Stimulated activated CD8-positive, alpha-beta memory T cell treated with anti-CD3 and anti-CD28 coated beads, Interleukin-15, amount 100 ng/mL, for 48 hours (primary cell): ENCODE data around the gene RNU1-2.
"Not testable (repeated sequence)": the region's sequence is repeated elsewhere in the genome, so short reads cannot be mapped to it uniquely, and the experiment has no call there.

Experiments used
- DNase-seq, 2 donors: peaks; one replicate each; pipeline ENCODE4 v3.0.0-alpha.2; 2020; ENCODE audit warnings: low read depth in 2 of 2

The RNU1-2 gene

DNA sequence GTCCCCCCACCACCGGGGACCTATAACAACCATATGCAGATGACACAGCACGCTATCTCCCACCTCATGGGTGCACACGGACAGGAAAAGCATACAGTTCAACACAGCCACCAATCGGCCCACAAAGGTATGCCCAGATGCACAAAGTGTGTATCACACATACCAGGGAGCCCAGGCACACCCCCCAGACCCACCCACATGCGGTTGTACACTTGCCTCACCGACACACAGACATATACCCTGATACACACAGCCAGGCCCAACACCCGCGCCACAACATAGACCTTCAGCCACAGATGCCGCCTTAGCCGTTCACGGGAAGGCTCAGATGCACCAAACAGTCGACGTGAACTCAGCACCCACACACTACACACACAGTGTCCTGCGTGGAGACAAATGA, 31.5 kb downstream of the RNU1-2 start:
- DNase-seq = no peak

DNA sequence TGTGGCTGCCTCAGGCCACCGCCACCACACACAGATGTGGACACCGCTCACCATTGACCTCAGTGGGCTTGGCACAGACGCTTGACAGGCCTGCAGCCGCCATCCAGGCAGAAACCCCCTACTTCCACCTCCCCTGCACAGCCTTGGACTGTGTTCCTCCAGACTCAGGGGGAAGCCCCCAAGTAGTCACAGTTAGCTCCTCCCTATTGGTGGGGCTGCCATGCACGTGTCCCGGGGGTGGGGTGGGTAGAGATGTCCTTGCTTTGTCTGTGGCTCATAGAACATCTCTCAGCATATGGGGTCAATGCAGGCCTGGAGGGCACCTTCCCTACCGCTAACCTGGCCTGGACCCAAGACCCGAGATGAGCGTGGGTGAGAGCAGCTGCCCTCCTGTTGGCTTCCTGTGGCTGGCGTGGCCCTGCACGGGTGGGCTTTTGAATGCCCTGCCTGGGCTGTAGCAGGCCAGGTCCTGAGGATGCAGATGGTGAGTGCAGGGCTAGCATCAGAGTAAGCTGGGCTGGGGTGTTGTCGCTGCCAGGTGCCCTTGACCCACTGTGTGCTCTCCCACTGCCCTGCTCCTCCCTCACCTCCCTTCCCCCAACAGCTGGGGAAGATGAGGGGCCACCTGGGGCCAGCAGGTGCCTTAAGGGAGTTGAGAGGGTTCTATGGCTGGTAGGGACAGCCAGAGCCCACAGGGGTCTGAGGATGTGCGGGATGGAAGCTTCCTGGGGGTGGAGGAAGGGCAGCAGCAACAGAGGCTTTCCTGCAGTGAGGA, 32.1 kb downstream of the RNU1-2 start:
- no peak for DNase-seq

DNA sequence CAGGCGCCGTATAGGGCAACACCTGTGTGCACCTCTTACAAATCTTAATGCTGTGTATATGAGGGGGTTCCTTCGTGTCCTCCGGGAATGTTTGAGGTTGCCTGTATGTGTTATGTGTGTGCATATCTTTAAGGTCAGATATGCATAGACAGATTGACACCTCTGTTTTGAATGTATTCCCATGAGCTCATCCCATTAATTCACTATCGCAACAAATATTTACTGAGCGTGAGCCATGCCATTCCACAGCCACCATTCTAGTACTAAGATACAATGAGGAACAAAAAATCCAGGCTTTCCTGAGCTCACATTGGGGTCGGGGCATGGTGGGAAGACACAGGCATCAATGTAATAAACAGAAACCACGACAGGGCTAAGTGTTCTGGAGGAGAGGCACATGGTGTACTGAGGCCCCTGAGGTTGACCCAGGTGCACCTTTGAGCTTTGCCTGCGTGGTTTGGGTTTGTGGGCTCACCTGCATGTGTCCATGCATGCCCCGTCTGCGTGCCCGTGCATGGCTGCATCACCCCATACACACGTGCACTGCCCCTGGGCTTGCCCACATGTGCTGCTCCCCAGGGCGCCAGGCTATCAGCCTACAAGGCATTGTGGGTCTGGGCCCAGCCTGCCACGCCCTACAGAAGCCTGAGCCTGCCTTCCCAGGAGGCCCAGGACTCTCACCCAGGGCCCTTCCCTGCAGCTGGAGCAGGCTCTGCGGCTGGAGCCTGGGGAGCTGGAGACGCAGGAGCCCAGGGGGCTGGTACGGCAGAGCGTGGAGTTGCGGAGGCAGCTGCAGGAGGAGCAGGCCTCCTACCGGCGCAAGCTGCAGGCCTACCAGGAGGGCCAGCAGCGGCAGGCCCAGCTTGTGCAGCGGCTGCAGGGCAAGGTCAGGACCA, 33.6 kb downstream of the RNU1-2 start:
- not testable (repeated sequence) for DNase-seq

DNA sequence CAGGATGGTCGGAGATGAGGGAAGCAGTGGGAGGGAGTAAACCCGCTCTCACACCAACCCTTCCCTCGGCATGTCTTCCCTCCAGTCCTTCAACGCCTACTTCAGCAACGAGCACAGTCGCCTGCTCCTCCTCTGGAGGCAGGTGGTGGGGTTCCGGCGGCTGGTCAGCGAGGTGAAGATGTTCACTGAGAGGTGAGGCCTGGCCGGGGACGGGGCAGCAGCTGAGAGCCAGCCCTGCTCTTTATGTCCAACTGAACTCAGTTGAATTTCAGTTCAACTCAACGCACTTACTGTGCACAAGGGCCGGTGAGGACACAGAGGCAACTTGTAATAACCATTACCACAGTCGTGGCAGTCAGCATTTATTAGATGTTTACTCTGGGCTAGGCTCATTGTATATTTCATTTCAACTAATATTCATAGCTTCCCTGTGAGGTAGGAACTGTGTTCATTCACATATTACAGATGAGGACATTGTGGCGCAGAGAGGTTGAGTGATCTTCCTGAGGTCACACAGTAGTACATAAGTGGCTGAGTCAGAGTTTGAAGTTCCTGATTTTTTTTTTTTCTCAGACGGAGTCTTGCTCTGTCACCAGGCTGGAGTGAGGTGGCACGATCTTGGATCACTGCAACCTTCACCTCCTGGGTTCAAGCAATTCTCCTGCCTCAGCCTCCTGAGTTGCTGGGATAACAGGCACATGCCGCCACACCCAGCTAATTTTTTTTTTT, 35.6 kb downstream of the RNU1-2 start:
- not testable (repeated sequence) for DNase-seq

DNA sequence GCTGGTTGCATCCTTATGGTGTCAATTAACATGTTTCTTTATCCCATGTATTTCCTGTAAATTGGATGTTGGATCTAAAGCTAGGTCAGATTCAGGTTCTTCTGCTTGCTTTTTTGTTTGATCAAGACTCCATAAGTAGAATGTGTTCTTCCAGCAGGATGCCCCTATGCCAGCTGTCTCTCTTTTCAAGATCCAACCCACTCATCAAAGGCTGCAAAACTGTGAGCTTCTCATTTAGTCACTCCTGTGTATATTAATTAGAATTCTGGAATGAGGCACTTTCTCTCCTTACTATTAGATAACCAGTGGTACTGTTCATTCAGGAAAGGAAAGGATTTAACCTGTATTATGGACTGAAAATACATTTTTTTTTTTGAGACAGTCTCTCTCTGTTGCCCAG, 38.2 kb downstream of the RNU1-2 start:
- DNase-seq = not testable (repeated sequence)

DNA sequence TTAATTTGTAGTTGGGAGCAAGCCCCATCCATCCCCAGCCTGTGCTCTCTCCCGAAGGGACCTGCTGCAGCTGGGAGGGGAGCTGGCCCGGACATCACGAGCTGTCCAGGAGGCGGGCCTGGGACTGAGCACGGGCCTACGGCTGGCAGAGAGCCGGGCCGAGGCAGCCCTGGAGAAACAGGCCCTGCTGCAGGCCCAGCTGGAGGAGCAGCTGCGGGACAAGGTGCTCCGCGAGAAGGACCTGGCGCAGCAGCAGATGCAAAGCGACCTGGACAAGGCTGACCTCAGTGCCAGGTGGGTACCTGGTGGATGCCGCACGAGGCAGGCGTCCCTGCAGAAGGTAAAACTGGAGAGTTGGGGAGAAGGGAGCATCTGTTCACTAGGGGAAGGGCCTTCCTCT, 40.8 kb downstream of the RNU1-2 start:
- DNase-seq = not testable (repeated sequence)

DNA sequence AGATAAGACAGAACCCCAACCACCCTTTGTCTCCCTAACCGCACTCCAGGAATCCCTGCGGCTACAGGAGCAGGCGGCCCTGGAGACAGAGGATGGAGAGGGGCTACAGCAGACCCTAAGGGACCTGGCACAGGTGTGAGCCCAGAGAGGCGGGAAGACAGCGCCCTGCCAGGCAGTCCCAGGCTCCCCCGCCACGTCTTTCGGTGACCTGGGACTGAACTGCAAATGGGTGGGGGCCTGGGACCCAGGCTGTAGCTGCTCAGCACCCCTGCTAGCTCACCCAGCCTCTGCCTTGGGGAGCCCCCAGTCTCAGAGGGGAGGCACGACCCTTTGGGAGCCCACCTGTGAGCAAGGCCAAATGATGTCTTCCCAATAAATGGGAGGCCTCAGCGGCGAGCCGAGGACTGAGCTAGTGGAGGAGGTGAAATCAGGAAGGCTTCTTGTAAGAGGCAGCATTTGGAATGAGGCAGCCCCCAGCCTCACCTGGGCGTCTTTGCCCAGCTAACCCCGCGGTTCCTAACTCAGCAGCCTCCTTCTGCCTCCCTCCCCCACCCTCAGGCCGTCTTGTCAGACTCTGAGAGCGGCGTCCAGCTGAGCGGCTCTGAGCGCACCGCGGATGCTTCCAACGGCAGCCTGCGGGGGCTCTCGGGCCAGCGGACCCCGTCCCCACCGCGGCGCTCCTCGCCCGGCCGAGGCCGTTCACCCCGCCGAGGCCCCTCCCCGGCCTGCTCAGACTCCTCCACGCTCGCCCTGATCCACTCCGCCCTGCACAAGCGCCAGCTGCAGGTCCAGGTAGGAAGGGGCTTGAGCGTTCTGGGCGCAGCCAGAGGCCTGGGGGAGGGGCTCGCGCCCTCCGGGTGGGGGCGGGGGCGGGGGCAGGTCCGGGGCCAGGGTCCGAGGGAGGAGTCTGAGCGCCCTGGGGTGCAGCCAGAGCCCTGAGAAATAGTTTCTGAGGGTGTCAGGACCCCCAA, 42.9 kb downstream of the RNU1-2 start:
- DNase-seq = no peak

DNA sequence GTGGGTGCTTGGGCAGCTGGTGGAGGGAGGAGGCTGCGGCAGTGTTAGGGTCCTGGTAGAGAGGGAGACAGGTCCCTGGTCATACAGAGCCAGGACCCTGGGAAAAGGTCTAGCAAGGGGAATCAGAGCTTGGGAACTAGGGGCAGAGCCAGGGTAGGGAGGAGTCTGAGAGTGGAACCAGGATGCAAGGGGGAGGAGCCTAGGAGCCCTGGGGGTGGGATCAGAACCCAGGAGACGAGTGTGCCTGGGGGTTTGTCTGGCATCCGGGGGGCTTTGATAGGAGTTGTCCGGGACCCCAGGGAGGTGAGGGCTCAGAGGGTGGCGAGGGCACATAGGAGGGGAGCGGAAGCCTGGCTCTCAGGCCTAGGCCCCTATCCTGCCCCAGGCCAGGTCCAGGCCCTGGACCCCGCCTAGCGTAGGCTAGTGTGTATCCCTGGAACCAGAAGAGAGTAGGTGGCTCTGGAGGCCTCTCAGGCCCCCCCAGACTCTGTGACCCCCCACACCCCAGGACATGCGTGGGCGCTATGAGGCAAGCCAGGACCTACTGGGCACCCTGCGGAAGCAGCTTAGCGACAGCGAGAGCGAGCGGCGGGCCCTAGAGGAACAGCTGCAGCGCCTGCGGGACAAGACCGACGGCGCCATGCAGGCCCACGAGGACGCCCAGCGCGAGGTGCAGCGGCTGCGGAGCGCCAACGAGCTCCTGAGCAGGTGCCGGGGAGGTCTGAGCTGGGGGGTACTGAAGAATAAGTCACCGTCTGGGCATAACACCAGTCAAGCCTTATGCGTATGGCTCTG, 43.8 kb downstream of the RNU1-2 start:
- DNase-seq = not testable (repeated sequence)

DNA sequence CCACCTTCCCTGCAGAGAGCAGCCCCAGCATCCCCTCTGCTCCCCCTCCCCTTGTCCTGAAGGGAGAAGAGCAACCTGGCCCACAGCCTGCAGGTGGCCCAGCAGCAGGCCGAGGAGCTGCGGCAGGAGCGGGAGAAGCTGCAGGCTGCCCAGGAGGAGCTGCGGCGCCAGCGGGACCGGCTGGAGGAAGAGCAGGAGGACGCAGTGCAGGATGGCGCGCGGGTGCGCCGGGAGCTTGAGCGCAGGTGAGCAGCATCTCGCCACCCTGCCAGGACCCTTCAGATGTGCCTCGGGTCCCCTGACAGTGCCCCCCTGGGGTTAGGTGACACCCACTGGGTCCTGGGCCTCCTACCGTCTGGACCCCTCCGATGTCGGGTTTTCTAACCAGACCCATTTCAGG, 48.3 kb downstream of the RNU1-2 start:
- DNase-seq = no peak

DNA sequence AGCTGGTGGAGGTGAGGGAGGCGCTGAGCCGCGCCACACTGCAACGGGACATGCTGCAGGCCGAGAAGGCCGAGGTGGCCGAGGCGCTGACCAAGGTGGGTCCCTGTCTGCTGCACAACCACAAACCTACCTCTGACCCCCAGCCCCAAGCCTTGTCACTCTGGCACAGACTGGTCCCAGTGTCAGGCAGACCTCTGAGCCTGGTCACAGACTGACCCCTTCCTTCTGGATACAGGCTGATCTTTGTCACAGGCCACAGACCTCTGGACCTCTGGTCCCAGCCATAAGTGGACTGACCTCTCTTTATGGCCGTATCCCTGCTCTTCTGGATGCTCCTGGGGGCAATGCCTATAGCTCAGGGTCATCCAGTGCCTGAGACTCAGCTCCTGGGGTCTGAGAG, 49.7 kb downstream of the RNU1-2 start:
- DNase-seq = not testable (repeated sequence)
